Neutrophil (primary cell): ENCODE measurements around the gene DEDD2.

Experiments
- H3K27ac ChIP-seq: fragments of 200-600 bp; sonication (generic); 2 replicates; pipeline ENCODE4 v1.5.1; 2016; ENCODE audit warnings: mild to moderate bottlenecking, moderate library complexity
- H3K27me3 ChIP-seq: fragments of 200-600 bp; sonication (generic); 2 replicates; pipeline ENCODE4 v1.6.0; 2016; ENCODE audit warnings: mild to moderate bottlenecking
- H3K36me3 ChIP-seq: fragments of 200-600 bp; sonication (generic); 2 replicates; pipeline ENCODE4 v1.5.1; 2017
- H3K4me1 ChIP-seq, 2 experiments: fragments of 200-600 bp in 1 of 2; sonication (generic) in 1 of 2; 1 replicate in 1 of 2; 2 replicates in 1 of 2; pipeline versions ENCODE4 v1.5.1 to v1.6.1; 2013 to 2016; ENCODE audit warnings: low read depth in 1 of 2, low read length in 1 of 2, mild to moderate bottlenecking in 1 of 2, moderate library complexity in 1 of 2; ENCODE audit not compliant: control insufficient read depth in 1 of 2, insufficient read depth in 1 of 2
- H3K4me3 ChIP-seq, 2 experiments: fragments of 200-600 bp in 1 of 2; sonication (generic) in 1 of 2; 1 replicate in 1 of 2; 2 replicates in 1 of 2; pipeline ENCODE4 v1.5.1; 2013 to 2016; ENCODE audit warnings: low read depth in 1 of 2, low read length in 1 of 2, mild to moderate bottlenecking in 1 of 2, moderate library complexity in 1 of 2
- H3K9me3 ChIP-seq: fragments of 200-600 bp; sonication (generic); 2 replicates; pipeline ENCODE4 v1.5.1; 2016
- TF ChIP-seq, protein P1 (sequence below): fragments of 200-600 bp; sonication (generic); IDR thresholded peaks from 2 replicates; pipeline ENCODE4 v1.5.1; 2016; ENCODE audit warnings: antibody characterized with exemption

DEDD2 gene

GRCh38 chr19:42216653-42217519 is 591 bp downstream of the DEDD2 start:
- Histone ChIP-seq H3K27ac (peak overlapping the region; percentile 97), H3K4me1 (peaks cover 70 to 77% of the 10 kb centered on the region in 2 experiments), H3K36me3 (peaks cover 46% of the 10 kb centered on the region), H3K9me3 (no peaks in the 10 kb centered on the region), H3K27me3 (no peaks in the 10 kb centered on the region), H3K4me3 (peak overlapping the region; percentile 81 to 99)
- TF ChIP-seq, protein P1, sequence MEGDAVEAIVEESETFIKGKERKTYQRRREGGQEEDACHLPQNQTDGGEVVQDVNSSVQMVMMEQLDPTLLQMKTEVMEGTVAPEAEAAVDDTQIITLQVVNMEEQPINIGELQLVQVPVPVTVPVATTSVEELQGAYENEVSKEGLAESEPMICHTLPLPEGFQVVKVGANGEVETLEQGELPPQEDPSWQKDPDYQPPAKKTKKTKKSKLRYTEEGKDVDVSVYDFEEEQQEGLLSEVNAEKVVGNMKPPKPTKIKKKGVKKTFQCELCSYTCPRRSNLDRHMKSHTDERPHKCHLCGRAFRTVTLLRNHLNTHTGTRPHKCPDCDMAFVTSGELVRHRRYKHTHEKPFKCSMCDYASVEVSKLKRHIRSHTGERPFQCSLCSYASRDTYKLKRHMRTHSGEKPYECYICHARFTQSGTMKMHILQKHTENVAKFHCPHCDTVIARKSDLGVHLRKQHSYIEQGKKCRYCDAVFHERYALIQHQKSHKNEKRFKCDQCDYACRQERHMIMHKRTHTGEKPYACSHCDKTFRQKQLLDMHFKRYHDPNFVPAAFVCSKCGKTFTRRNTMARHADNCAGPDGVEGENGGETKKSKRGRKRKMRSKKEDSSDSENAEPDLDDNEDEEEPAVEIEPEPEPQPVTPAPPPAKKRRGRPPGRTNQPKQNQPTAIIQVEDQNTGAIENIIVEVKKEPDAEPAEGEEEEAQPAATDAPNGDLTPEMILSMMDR, result no peak

DNA sequence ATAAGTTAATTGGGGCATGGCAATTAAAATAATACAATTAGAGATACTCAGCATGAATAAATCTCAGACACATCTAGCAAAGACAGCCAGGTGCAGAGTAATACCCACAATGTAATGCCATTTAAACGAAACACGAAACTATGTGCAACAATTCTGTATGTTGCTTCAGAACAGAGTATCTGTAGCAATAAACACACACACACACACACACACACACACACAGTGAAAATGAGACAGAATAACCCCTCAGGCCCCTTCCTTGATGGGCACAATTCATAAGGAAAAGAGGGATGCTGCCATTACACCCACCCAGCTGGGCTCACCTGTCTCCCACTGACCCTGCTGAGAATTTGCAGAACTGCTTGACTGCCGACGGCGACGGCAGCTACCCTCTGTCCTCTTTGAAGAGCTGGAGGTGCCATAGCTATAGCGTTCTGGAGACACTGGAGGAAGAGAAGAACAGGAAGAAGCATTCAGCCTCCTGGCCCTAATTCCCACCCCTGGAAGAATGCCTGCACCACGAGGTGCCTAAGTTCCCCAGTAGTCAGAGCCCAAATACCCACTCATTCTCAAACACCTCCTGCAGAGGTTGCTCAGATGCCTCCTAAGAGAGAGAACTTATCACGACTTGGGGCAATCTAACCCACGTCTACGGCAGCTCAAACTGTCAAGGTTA is 2.5 kb downstream of the DEDD2 start:
- Histone ChIP-seq H3K4me1 (peaks cover 61 to 72% of the 10 kb centered on the region in 2 experiments), H3K4me3 (peak overlapping the region; percentile 81 to 99), H3K27me3 (no peaks in the 10 kb centered on the region), H3K9me3 (no peaks in the 10 kb centered on the region), H3K36me3 (peaks cover 65% of the 10 kb centered on the region), H3K27ac (peak overlapping the region; percentile 97)
- TF ChIP-seq, protein P1, result no peak

GRCh38 chr19:42212886-42213285 is 4.6 kb downstream of the DEDD2 start:
- Histone ChIP-seq H3K4me3 (no peak overlapping the region), H3K4me1 (peaks cover 48 to 59% of the 10 kb centered on the region in 2 experiments), H3K27me3 (no peaks in the 10 kb centered on the region), H3K36me3 (peaks cover 86% of the 10 kb centered on the region), H3K9me3 (no peaks in the 10 kb centered on the region), H3K27ac (peak overlapping the region; percentile 53)
- TF ChIP-seq, protein P1, result no peak

DNA sequence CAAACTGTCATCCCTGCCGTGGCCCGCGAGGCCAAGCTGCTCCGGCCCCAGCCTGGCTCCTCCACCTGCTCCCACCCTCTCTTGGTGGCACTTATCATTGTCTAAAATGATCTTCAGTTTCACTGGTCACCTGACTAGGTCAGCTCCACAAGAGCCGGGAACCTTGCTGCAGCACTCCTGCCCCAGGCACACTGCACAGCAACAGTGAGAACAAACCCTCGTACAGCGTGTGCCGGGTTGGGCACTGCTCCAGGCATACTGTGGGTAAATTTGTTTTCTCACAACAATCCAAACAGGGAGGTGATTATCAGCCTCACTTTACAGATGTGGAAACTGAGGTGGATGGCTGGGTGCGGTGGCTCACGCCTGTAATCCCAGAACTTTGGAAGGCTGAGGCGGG is 8.9 kb downstream of the DEDD2 start:
- peaks cover 100% of the 10 kb centered on the region for H3K36me3 ChIP-seq
- H3K27me3 ChIP-seq, result no peaks in the 10 kb centered on the region
- H3K4me1 ChIP-seq, result peaks cover 35 to 53% of the 10 kb centered on the region in 2 experiments
- TF ChIP-seq, protein P1, result no peak
- peak overlapping the region; percentile 67 for H3K27ac ChIP-seq
- H3K9me3 ChIP-seq, result no peaks in the 10 kb centered on the region
- no peak overlapping the region for H3K4me3 ChIP-seq

- Histone ChIP-seq H3K36me3 (peaks cover 100% of the 10 kb centered on the region), H3K4me1 (peaks cover 35 to 53% of the 10 kb centered on the region in 2 experiments)
Observed at GRCh38 chr19:42207767-42208271, 9.7 kb downstream of the DEDD2 start.

More at GRCh38 chr19:42207767-42208271, 9.7 kb downstream of the DEDD2 start:
- Histone ChIP-seq H3K27me3 (no peaks in the 10 kb centered on the region), H3K9me3 (no peaks in the 10 kb centered on the region), H3K4me3 (no peak overlapping the region), H3K27ac (peak overlapping the region; percentile 67)
- TF ChIP-seq, protein P1, result no peak
